Measurements from ENCODE around the gene TRMT112. TPM values are rescaled to one million over a fixed set of nuclear protein-coding genes. Genes with fewer than 3 reads are reported as not detected.

Gene TRMT112
- total and polyA plus RNA-seq, 10 of the 15 experiments (the other 5 are each of a cell fraction or from before 2014, with no cell fraction given) = 212 to 455 (median 308) TPM

DNA sequence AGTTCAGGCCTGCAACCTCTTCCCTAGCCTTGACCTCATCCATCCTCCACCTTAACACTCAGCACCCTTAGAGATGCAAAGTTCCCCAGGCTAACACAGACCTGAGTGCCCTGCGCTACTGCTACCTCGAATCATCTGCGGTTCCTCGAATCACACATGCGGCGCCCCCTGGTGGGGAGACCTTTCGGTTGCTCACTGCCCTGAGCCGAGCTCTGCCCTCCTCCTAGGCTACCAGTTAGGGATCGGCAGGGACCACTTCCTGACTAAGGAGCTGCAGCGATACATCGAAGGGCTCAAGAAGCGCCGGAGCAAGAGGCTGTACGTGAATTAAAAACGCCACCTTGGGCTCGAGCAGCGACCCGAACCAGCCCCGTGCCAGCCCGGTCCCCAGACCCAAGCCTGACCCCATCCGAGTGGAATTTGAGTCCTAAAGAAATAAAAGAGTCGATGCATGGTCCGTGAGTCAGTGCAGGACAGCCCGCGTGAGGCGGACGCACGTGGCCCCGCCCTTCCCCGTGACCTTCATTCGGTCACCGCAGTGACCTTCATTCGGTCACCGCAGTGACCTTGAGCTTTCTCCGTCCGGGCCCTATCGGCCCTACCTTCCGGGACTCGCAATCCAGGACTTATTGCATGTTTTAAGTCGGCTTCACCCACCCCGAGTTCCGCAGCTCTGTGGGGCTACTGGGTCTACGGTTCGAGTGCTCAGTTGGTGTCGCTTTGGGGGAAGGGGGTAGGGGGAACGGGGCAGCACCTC, 12.9 kb downstream of the TRMT112 start (continued):
- 0 out of 2 replicates have a peak, but pooled peaks have one; percentile 46 for TF ChIP-seq CHD1 (IDR thresholded peaks at IDR 0.05; ENCODE audit: low read depth, low read length)
- TF ChIP-seq, protein P1, sequence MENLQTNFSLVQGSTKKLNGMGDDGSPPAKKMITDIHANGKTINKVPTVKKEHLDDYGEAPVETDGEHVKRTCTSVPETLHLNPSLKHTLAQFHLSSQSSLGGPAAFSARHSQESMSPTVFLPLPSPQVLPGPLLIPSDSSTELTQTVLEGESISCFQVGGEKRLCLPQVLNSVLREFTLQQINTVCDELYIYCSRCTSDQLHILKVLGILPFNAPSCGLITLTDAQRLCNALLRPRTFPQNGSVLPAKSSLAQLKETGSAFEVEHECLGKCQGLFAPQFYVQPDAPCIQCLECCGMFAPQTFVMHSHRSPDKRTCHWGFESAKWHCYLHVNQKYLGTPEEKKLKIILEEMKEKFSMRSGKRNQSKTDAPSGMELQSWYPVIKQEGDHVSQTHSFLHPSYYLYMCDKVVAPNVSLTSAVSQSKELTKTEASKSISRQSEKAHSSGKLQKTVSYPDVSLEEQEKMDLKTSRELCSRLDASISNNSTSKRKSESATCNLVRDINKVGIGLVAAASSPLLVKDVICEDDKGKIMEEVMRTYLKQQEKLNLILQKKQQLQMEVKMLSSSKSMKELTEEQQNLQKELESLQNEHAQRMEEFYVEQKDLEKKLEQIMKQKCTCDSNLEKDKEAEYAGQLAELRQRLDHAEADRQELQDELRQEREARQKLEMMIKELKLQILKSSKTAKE (IDR thresholded peaks at IDR 0.05; ENCODE audit: low read depth, poor library complexity, severe bottlenecking) = peak; percentile 58
- TF ChIP-seq PML (IDR thresholded peaks at IDR 0.05; ENCODE audit: low read length) = no peak; the same call in 1 of the 2 replicates
- TF ChIP-seq ZBED1 (IDR thresholded peaks at IDR 0.05; ENCODE audit: borderline replicate concordance) = no peak
- peak; percentile 61; the same call in 1 of the 2 replicates for TF ChIP-seq DPF2 (IDR thresholded peaks at IDR 0.05)
- no peak for TF ChIP-seq RFX5 (IDR thresholded peaks at IDR 0.05; ENCODE audit: low read depth, low read length)
- 0 out of 2 replicates have a peak, but pooled peaks have one; percentile 25 for TF ChIP-seq TARDBP (IDR thresholded peaks at IDR 0.05; ENCODE audit: borderline replicate concordance)
- TF ChIP-seq NFIC (IDR thresholded peaks at IDR 0.05; ENCODE audit: low read depth, low read length) = no peak
- peak; percentile 59 to 70; a peak in 3 of 4 replicates for TF ChIP-seq IKZF2 (IDR thresholded peaks at IDR 0.05)
- peak; percentile 76 for TF ChIP-seq MYC (IDR thresholded peaks at IDR 0.05; ENCODE audit: insufficient read depth, insufficient read length, insufficient replicate concordance, low read length, severe bottlenecking)
- TF ChIP-seq PAX8 (IDR thresholded peaks at IDR 0.05) = no peak
- TF ChIP-seq JUNB (IDR thresholded peaks at IDR 0.05) = 0 out of 2 replicates have a peak, but pooled peaks have one; percentile 12
- peak; percentile 55; the same call in 1 of the 2 replicates for TF ChIP-seq POLR2AphosphoS5 (IDR thresholded peaks at IDR 0.05; ENCODE audit: low read length)
- TF ChIP-seq, protein P2, sequence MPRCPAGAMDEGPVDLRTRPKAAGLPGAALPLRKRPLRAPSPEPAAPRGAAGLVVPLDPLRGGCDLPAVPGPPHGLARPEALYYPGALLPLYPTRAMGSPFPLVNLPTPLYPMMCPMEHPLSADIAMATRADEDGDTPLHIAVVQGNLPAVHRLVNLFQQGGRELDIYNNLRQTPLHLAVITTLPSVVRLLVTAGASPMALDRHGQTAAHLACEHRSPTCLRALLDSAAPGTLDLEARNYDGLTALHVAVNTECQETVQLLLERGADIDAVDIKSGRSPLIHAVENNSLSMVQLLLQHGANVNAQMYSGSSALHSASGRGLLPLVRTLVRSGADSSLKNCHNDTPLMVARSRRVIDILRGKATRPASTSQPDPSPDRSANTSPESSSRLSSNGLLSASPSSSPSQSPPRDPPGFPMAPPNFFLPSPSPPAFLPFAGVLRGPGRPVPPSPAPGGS (IDR thresholded peaks at IDR 0.05; ENCODE audit: borderline replicate concordance, insufficient read depth, low read depth, low read length, poor library complexity, severe bottlenecking) = no peak
- TF ChIP-seq CEBPB (IDR thresholded peaks at IDR 0.05; ENCODE audit: borderline replicate concordance in 1 of 2, low read depth in 2 of 2, low read length in 2 of 2) = no peak
- no peak for TF ChIP-seq SUPT20H (IDR thresholded peaks at IDR 0.05; ENCODE audit: borderline replicate concordance, control insufficient read depth, low read depth, low read length)
- TF ChIP-seq, protein P3, sequence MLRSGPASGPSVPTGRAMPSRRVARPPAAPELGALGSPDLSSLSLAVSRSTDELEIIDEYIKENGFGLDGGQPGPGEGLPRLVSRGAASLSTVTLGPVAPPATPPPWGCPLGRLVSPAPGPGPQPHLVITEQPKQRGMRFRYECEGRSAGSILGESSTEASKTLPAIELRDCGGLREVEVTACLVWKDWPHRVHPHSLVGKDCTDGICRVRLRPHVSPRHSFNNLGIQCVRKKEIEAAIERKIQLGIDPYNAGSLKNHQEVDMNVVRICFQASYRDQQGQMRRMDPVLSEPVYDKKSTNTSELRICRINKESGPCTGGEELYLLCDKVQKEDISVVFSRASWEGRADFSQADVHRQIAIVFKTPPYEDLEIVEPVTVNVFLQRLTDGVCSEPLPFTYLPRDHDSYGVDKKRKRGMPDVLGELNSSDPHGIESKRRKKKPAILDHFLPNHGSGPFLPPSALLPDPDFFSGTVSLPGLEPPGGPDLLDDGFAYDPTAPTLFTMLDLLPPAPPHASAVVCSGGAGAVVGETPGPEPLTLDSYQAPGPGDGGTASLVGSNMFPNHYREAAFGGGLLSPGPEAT (IDR thresholded peaks at IDR 0.05; ENCODE audit: low read depth) = peak; percentile 44; the same call in 1 of the 2 replicates
- TF ChIP-seq STAT1 (conservative IDR thresholded peaks at IDR 0.05) = no peak
- TF ChIP-seq, protein P4, sequence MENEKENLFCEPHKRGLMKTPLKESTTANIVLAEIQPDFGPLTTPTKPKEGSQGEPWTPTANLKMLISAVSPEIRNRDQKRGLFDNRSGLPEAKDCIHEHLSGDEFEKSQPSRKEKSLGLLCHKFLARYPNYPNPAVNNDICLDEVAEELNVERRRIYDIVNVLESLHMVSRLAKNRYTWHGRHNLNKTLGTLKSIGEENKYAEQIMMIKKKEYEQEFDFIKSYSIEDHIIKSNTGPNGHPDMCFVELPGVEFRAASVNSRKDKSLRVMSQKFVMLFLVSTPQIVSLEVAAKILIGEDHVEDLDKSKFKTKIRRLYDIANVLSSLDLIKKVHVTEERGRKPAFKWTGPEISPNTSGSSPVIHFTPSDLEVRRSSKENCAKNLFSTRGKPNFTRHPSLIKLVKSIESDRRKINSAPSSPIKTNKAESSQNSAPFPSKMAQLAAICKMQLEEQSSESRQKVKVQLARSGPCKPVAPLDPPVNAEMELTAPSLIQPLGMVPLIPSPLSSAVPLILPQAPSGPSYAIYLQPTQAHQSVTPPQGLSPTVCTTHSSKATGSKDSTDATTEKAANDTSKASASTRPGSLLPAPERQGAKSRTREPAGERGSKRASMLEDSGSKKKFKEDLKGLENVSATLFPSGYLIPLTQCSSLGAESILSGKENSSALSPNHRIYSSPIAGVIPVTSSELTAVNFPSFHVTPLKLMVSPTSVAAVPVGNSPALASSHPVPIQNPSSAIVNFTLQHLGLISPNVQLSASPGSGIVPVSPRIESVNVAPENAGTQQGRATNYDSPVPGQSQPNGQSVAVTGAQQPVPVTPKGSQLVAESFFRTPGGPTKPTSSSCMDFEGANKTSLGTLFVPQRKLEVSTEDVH (IDR thresholded peaks at IDR 0.05; ENCODE audit: low read depth, partially characterized antibody) = no peak
- TF ChIP-seq SMAD1 (IDR thresholded peaks at IDR 0.05; ENCODE audit: low read depth, partially characterized antibody) = no peak

Data from GM12878 (cell line).